Stromal cell of bone marrow (primary cell): ENCODE measurements around the gene SYNE1.
A peak's percentile ranks its signal among the peaks of the same experiment; 100 is the strongest.

Experiments used
- DNase-seq: peaks from one replicate; pipeline ENCODE4 v3.0.0-alpha.2; 2012; ENCODE audit warnings: low read depth

Gene SYNE1

GRCh38 chr6:152273638-152274037 is 363.5 kb downstream of the SYNE1 start:
- DNase-seq: no peak

GRCh38 chr6:152273002-152273401 is 364.2 kb downstream of the SYNE1 start:
- no peak for DNase-seq

DNA sequence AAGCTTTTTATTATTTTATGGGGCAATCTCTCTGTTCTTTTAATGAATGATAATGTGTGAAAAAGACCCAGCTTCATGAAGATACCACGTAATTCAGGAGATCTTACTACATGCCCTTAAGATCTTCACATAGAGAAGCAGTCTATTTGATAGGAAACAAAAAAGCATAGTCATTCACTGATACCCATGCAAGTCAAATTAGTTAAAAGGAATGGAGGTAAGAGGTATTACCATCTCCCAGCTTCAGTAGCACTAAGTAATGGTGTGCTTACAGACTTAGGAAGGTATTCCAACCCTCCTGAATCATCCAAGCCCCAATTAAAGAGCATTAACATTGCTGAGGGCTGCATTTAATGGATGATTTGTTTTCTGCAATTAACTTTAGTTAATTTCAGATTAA is 364.7 kb downstream of the SYNE1 start:
- no peak for DNase-seq

- DNase-seq: peak; percentile 65
Observed at GRCh38 chr6:152271776-152272464, 365.2 kb downstream of the SYNE1 start.

DNA sequence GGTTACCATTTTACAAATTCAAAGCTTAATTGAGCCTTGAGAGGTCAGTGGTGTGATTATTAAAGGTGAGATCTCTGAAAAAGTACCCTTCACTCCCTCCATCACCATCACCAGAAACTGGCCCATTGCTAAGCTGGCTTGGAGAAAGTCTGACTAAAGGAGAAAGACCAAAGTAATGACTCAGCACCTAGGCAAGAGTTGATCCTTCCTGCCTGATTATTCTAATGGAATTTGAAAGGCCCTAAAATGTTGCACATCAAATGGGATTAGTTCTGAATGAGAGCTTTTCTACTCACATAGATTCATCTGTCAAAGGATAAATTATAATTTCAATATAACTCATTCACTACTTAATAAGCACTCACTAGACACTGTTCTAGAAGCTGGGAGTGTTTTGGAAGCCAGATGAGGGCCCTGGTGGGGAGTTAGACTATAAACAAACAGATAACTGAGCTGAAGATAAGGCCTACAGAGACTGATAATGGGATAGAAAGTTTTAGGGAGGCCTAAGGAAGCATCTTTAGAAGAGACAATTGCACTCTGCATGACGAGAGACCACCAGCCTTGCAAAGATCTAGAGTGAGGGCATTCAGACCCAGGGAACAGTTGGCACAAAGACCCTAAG is 366.7 kb downstream of the SYNE1 start:
- DNase-seq: peak; percentile 48

DNA sequence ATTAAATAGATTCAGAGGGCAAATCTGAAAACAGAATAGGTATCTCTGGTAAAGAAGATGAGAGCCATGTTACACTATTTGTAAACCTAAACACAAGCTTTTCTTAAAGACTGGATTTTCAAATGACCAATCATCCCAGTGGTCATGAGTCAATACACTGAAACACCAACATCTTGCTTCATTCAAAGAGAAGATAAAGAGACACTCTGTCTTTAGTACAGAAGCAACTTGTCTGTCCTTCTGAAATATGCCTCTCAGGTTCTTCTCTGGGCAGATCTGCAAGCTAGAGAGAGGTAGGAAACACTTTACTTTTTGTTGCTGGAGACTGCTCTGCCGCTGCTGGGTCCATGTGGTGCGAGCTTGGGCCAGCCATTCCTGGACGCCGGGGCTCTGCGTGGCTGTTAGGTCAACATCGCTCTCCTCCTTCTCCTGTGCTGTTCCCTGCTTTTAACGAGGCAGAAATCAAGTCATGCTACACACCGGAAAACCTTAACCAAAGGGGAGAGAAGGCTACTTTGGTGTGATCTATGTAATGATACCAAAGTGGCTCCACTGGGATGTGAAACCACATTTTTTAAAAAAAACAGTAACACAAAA is 368.2 kb downstream of the SYNE1 start:
- peak; percentile 27 for DNase-seq

GRCh38 chr6:152267967-152268845 is 369.0 kb downstream of the SYNE1 start:
- DNase-seq: no peak

GRCh38 chr6:152265651-152266050 is 371.5 kb downstream of the SYNE1 start:
- DNase-seq: no peak

- DNase-seq: no peak
Observed at GRCh38 chr6:152263582-152263981, 373.6 kb downstream of the SYNE1 start.

- no peak for DNase-seq
Observed at GRCh38 chr6:152261179-152261578, 376.0 kb downstream of the SYNE1 start.

- no peak for DNase-seq
Observed at GRCh38 chr6:152259234-152259633, 377.9 kb downstream of the SYNE1 start.

GRCh38 chr6:152257581-152257980 is 379.6 kb downstream of the SYNE1 start:
- DNase-seq: no peak

DNA sequence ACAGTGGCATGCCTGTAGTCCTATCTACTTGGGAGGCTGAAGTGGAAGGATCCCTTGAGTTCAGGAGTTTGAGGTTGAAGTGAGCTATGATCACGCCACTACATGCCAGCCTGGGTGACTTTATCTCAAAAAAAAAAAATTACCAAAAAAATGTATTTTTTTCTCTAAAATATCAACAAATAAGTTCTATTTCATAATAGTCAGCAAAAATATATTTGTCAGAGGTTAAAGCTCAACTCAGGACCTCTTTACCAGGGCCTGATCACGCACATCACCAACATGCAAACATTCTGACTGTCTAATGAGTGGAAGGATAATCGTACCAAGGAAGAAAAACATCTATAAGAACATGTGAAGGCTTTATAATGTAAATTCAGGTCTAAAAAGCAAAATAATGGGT is 387.0 kb downstream of the SYNE1 start:
- DNase-seq: no peak

DNA sequence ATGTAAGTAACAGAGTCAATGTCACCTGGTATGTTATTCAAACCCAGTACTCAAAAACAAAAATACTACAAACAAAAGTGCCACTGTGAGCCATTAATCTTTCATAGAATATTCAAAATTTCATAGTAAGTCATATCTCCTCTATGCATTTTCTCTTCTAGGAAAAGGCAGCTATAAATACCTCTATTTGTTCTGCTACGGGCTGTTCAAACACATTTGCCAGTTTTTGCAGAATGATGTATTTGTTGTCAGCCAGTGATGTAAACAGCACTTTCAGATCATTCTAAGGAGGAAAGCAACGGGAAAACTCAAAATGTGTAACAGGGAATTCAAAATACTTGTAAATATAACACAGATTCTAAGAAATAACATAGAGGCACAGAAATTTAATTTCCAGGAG is 388.2 kb downstream of the SYNE1 start:
- DNase-seq: no peak

DNA sequence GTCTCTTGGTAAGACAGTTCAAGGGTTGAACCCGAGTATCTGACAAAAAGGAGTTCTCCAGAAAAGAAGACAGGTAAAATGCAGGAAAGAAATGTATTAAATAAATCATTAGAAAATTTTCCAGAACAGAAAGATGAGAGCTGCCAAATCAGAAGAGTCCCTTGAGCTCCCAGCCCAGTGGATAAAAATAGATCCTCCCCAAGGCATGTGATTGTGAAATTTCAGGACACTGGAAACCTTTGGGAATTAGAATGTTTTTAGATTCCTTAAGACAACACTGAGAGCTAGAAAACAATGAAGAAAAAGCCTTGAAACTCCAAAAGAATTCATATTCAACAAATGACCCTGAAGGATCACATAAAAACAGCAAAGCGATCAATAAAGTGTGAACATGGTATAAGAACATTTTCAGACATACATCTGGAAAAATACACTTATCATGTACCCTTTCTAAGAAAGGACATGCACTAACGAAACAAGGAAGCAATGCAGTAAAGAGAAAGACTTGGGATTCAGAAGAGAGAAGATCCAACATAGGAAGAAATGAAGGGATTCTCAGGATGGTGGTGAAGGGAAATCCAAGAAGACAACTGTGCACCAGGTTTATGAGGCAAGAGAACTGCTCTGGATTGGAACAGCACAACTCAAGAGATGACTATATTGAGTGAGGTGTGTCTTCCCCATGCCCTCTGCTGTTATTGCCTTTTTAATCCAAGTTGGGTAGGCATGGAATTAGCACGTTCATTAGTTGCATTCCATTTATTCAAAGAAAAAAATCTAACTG is 390.4 kb downstream of the SYNE1 start:
- DNase-seq: no peak

GRCh38 chr6:152244998-152245630 is 392.0 kb downstream of the SYNE1 start:
- DNase-seq: no peak

- DNase-seq: no peak
Observed at GRCh38 chr6:152241013-152241766, 396.0 kb downstream of the SYNE1 start.

DNA sequence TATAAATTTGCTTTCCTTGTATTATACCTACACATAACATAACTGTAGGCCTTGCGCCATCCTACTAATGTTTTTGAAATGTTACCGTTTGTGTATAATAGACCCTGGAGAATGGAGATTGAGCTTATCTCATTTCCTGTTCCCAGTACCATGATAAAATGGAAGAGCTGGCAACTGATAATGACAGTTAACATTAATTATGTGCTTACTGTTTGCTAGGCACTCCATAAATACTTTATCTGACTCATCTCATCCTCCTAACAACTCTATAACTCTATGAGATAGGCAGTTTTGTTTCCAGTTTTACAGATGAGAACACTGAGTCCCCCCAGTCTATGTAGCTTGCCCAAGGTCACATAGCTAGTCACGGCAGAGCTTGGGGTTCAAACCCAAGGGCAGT is 396.7 kb downstream of the SYNE1 start:
- no peak for DNase-seq

DNA sequence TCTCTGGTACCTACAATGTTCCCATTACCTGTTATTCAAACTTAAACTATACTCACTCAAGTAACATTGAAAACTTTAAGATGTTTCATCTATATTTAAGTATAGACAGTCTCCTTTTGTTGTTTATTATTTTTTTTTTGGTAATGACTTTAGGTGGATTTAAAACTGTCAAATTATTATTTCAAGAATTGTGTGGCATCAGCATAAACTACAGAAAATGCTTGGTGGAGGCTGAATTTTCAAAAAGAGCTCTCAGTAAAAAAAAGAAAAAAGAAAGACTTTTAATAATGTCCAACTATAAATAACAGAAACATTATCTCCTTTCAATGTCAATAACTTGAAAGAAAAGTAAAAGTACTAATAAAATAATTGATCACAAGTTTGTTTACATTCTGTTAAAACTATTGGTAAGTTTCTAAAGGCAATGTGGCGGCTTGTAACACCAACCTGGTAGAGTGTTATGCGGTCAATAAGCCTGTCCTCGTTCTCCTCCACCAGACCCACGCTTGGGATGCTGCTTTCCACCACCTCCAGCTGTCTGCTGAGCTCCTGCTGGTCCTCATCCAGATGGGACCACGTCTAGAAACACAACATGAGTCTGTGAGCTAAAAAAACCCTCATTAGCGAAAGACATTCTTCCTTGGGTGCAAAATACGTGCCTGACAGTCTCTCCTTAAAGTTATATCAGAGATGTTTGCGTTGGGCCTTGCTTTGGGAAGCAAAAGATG is 400.6 kb downstream of the SYNE1 start:
- DNase-seq: no peak
